WTC11 (cell line): Measurements from ENCODE around the gene WDHD1. TPM values are rescaled to one million over a fixed set of nuclear protein-coding genes. Genes with fewer than 3 reads are reported as not detected.
"Not testable (repeated sequence)": the region's sequence is repeated elsewhere in the genome, so short reads cannot be mapped to it uniquely, and the experiment has no call there.

Experiments
- ATAC-seq: fragments of 200-7000 bp; cut with Tn5 transposase; 2 replicates; pipeline ENCODE4 v1.10.0; 2021; ENCODE audit warnings: mild to moderate bottlenecking, moderate library complexity
- CTCF ChIA-PET: fragments of 300-600 bp; sonication (Branson Sonifier 250); formaldehyde crosslinking; loops from one replicate; lab custom pipeline; 2021; ENCODE audit warnings: antibody characterized with exemption; lab: Charles Lee
- POLR2A ChIA-PET: fragments of 350-600 bp; sonication (Branson Sonifier 250); formaldehyde crosslinking; loops from one replicate; lab custom pipeline; 2021; ENCODE audit warnings: antibody characterized with exemption; lab: Charles Lee
- DNase-seq: peaks from one replicate; pipeline ENCODE4 v3.0.0; 2021; ENCODE audit warnings: low spot score
- H3K27ac Mint-ChIP-seq: 2 replicates; pipeline ENCODE4 v1.8.0; 2021; ENCODE audit warnings: mixed read lengths
- H3K27me3 Mint-ChIP-seq: 2 replicates; pipeline ENCODE4 v1.8.0; 2021; ENCODE audit warnings: low read depth, mild to moderate bottlenecking, moderate library complexity, mixed read lengths
- H3K36me3 Mint-ChIP-seq: 2 replicates; pipeline ENCODE4 v1.8.0; 2021; ENCODE audit warnings: mixed read lengths
- H3K4me1 Mint-ChIP-seq: 2 replicates; pipeline ENCODE4 v1.8.0; 2022; ENCODE audit warnings: mixed read lengths
- H3K4me3 Mint-ChIP-seq: 2 replicates; pipeline ENCODE4 v1.8.0; 2021; ENCODE audit warnings: mild to moderate bottlenecking, moderate library complexity, mixed read lengths
- H3K9me3 Mint-ChIP-seq: 2 replicates; pipeline ENCODE4 v1.8.0; 2021; ENCODE audit warnings: mixed read lengths
- CBFB ChIP-seq: sonication (generic); formaldehyde crosslinking; IDR thresholded peaks from 2 replicates; pipeline ENCODE4 v1.8.1; 2022; ENCODE audit warnings: mild to moderate bottlenecking, low read depth, missing genetic modification reagents
- CREM ChIP-seq: sonication (generic); formaldehyde crosslinking; IDR thresholded peaks from 2 replicates; pipeline ENCODE4 v1.8.1; 2022; ENCODE audit warnings: mild to moderate bottlenecking, missing genetic modification reagents, moderate library complexity
- FOXJ3 ChIP-seq: sonication (generic); formaldehyde crosslinking; IDR thresholded peaks from 2 replicates; pipeline ENCODE4 v1.9.0; 2021; ENCODE audit warnings: missing genetic modification reagents, mild to moderate bottlenecking, borderline replicate concordance
- FOXP1 ChIP-seq: sonication (generic); formaldehyde crosslinking; IDR thresholded peaks from 2 replicates; pipeline ENCODE4 v1.8.0; 2022; ENCODE audit warnings: missing genetic modification reagents, mild to moderate bottlenecking, moderate library complexity, borderline replicate concordance
- IRF2 ChIP-seq: sonication (generic); formaldehyde crosslinking; IDR thresholded peaks from 2 replicates; pipeline ENCODE4 v1.8.0; 2022; ENCODE audit warnings: low read depth, missing genetic modification reagents, borderline replicate concordance
- JUN ChIP-seq: sonication (generic); formaldehyde crosslinking; IDR thresholded peaks from 2 replicates; pipeline ENCODE4 v1.8.0; 2023; ENCODE audit warnings: mild to moderate bottlenecking, missing genetic modification reagents
- KAT7 ChIP-seq: sonication (generic); formaldehyde crosslinking; IDR thresholded peaks from 2 replicates; pipeline ENCODE4 v1.8.1; 2023; ENCODE audit warnings: missing genetic modification reagents, mild to moderate bottlenecking, borderline replicate concordance
- NR1H2 ChIP-seq: sonication (generic); formaldehyde crosslinking; IDR thresholded peaks from 2 replicates; pipeline ENCODE4 v1.9.0; 2021; ENCODE audit warnings: mild to moderate bottlenecking, moderate library complexity, missing genetic modification reagents
- NR3C1 ChIP-seq: sonication (generic); formaldehyde crosslinking; conservative IDR thresholded peaks from 2 replicates; pipeline ENCODE4 v1.8.1; 2023; ENCODE audit warnings: low read depth, mild to moderate bottlenecking, missing genetic modification reagents
- RELA ChIP-seq: sonication (generic); formaldehyde crosslinking; IDR thresholded peaks from 2 replicates; pipeline ENCODE4 v1.8.1; 2022; ENCODE audit warnings: missing genetic modification reagents, mild to moderate bottlenecking, borderline replicate concordance
- SOX15 ChIP-seq: fragments of 250-450 bp; sonication (Bioruptor Pico); IDR thresholded peaks from 2 replicates; pipeline ENCODE4 v1.9.0; 2021; ENCODE audit warnings: mild to moderate bottlenecking
- ZBTB21 ChIP-seq: sonication (generic); formaldehyde crosslinking; IDR thresholded peaks from 2 replicates; pipeline ENCODE4 v1.8.1; 2023; ENCODE audit warnings: mild to moderate bottlenecking, missing genetic modification reagents, borderline replicate concordance
- ZMAT4 ChIP-seq: fragments of 250-450 bp; sonication (Bioruptor Pico); IDR thresholded peaks from 2 replicates; pipeline ENCODE4 v1.9.0; 2021; ENCODE audit warnings: mild to moderate bottlenecking
- total RNA-seq: library from RNA; stranded (reverse); gene quantifications from 3 replicates; pipeline ENCODE4 v1.2.3, GENCODE V29; 2021
- TF ChIP-seq, protein P1 (sequence below): sonication (generic); formaldehyde crosslinking; IDR thresholded peaks from 2 replicates; pipeline ENCODE4 v1.8.1; 2022; ENCODE audit warnings: mild to moderate bottlenecking, missing genetic modification reagents, moderate library complexity, borderline replicate concordance
- TF ChIP-seq, protein P2 (sequence below): sonication (generic); formaldehyde crosslinking; IDR thresholded peaks from 2 replicates; pipeline ENCODE4 v1.8.1; 2023; ENCODE audit warnings: mild to moderate bottlenecking, missing genetic modification reagents
- TF ChIP-seq, protein P3 (sequence below): sonication (generic); formaldehyde crosslinking; IDR thresholded peaks from 2 replicates; pipeline ENCODE4 v1.8.0; 2023; ENCODE audit warnings: mild to moderate bottlenecking, missing genetic modification reagents
- TF ChIP-seq, protein P4 (sequence below): sonication (generic); formaldehyde crosslinking; conservative IDR thresholded peaks from 2 replicates; pipeline ENCODE4 v1.8.1; 2022; ENCODE audit warnings: mild to moderate bottlenecking, missing genetic modification reagents
- TF ChIP-seq, protein P5 (sequence below): sonication (generic); formaldehyde crosslinking; conservative IDR thresholded peaks from 2 replicates; pipeline ENCODE4 v1.8.1; 2023; ENCODE audit warnings: mild to moderate bottlenecking, low read depth, missing genetic modification reagents, moderate library complexity
- TF ChIP-seq, protein P6 (sequence below): fragments of 250-450 bp; sonication (Bioruptor Pico); IDR thresholded peaks from 2 replicates; pipeline ENCODE4 v2.1.2; 2022; ENCODE audit warnings: mild to moderate bottlenecking, moderate library complexity

The WDHD1 gene
- total RNA-seq, 1 experiment from 2014 or later, result 76.1 TPM

DNA sequence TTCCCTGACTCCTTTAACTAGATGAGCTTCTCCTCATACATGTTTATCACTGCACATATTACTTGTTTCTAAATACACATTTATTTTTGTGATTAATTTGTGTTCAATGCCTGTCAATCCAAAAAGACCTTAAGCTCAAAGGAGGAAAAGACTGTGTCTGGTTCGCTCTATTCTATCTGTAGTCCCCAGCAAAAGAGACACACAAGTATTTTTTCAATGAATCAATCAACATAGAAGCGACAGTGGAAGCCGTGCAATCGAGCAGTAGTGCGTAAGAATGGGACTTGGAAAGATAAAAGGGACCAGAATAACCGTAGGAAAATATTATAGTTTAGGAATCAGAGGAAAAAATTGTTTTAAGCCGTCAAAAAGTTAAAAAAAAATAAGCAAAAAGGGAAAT, 951 bp downstream of the WDHD1 start (continued):
- no peak for TF ChIP-seq ZMAT4 (CRISPR knock-in tag)

GRCh38 chr14:55024365-55024764, 2.5 kb downstream of the WDHD1 start:
- CTCF ChIA-PET, result interaction anchor here (1.4 kb wide), 1 partner anchor 27 kb away, joined by 6 read pairs; no protein-coding TSS in a partner anchor
- not testable (repeated sequence) for H3K9me3 Mint-ChIP-seq, H3K27me3 Mint-ChIP-seq, ATAC-seq, DNase-seq
- H3K4me3 Mint-ChIP-seq, result peak overlapping the region; percentile 52
- POLR2A ChIA-PET, result interaction anchor here (0.7 kb wide), 1 partner anchor 23 kb away, joined by 3 read pairs; no protein-coding TSS in a partner anchor
- peaks cover 30% of the 10 kb centered on the region for H3K36me3 Mint-ChIP-seq
- peak overlapping the region; percentile 49 for H3K27ac Mint-ChIP-seq
- H3K4me1 Mint-ChIP-seq, result peaks cover 38% of the 10 kb centered on the region

- no peaks in the 10 kb centered on the region for H3K27me3 Mint-ChIP-seq
- H3K9me3 Mint-ChIP-seq, result no peaks in the 10 kb centered on the region
- no peak for ATAC-seq
- CTCF ChIA-PET, result no interaction called here
- DNase-seq, result no peak
- H3K27ac Mint-ChIP-seq, result no peak overlapping the region; the same call in 1 of the 2 replicates
- H3K4me1 Mint-ChIP-seq, result peaks cover 13% of the 10 kb centered on the region
- no peak overlapping the region for H3K4me3 Mint-ChIP-seq
- peaks cover 42% of the 10 kb centered on the region for H3K36me3 Mint-ChIP-seq
- TF ChIP-seq, protein P1, sequence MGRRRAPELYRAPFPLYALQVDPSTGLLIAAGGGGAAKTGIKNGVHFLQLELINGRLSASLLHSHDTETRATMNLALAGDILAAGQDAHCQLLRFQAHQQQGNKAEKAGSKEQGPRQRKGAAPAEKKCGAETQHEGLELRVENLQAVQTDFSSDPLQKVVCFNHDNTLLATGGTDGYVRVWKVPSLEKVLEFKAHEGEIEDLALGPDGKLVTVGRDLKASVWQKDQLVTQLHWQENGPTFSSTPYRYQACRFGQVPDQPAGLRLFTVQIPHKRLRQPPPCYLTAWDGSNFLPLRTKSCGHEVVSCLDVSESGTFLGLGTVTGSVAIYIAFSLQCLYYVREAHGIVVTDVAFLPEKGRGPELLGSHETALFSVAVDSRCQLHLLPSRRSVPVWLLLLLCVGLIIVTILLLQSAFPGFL (CRISPR knock-in tag), result no peak
- TF ChIP-seq ZMAT4 (CRISPR knock-in tag), result no peak
- TF ChIP-seq IRF2, result no peak
- TF ChIP-seq NR1H2, result no peak
- no peak for TF ChIP-seq FOXP1 (CRISPR knock-in tag)
- no peak for TF ChIP-seq KAT7 (CRISPR knock-in tag)
- TF ChIP-seq, protein P2, sequence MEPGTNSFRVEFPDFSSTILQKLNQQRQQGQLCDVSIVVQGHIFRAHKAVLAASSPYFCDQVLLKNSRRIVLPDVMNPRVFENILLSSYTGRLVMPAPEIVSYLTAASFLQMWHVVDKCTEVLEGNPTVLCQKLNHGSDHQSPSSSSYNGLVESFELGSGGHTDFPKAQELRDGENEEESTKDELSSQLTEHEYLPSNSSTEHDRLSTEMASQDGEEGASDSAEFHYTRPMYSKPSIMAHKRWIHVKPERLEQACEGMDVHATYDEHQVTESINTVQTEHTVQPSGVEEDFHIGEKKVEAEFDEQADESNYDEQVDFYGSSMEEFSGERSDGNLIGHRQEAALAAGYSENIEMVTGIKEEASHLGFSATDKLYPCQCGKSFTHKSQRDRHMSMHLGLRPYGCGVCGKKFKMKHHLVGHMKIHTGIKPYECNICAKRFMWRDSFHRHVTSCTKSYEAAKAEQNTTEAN (CRISPR knock-in tag), result no peak
- POLR2A ChIA-PET, result no interaction called here
These were observed 6.8 kb downstream of the WDHD1 start for GRCh38 chr14:55019968-55020554.

DNA sequence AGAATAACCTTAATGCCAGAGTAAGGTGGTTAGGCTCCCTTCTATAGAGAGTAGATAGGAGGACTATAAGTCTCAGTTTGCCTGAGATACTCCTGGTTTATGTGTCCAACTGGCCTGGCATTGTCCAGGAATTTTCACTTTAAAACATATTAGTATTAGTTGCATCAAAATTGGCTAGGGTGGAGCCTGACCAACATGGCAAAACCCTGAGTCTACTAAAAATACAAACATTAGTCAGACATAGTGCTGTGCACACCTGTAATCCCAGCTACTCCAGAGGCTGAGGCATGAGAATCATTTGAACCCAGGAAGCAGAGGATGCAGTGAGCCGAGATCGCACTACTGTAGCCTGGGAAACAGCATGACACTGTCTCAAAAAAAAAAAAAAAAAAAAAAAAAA, 11.9 kb downstream of the WDHD1 start:
- no peak for TF ChIP-seq FOXJ3 (CRISPR knock-in tag)
- no peak for TF ChIP-seq CREM (CRISPR knock-in tag)
- TF ChIP-seq, protein P3, sequence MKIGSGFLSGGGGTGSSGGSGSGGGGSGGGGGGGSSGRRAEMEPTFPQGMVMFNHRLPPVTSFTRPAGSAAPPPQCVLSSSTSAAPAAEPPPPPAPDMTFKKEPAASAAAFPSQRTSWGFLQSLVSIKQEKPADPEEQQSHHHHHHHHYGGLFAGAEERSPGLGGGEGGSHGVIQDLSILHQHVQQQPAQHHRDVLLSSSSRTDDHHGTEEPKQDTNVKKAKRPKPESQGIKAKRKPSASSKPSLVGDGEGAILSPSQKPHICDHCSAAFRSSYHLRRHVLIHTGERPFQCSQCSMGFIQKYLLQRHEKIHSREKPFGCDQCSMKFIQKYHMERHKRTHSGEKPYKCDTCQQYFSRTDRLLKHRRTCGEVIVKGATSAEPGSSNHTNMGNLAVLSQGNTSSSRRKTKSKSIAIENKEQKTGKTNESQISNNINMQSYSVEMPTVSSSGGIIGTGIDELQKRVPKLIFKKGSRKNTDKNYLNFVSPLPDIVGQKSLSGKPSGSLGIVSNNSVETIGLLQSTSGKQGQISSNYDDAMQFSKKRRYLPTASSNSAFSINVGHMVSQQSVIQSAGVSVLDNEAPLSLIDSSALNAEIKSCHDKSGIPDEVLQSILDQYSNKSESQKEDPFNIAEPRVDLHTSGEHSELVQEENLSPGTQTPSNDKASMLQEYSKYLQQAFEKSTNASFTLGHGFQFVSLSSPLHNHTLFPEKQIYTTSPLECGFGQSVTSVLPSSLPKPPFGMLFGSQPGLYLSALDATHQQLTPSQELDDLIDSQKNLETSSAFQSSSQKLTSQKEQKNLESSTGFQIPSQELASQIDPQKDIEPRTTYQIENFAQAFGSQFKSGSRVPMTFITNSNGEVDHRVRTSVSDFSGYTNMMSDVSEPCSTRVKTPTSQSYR, result no peak
- TF ChIP-seq, protein P4, sequence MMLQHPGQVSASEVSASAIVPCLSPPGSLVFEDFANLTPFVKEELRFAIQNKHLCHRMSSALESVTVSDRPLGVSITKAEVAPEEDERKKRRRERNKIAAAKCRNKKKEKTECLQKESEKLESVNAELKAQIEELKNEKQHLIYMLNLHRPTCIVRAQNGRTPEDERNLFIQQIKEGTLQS (CRISPR knock-in tag), result no peak
- TF ChIP-seq NR3C1 (CRISPR knock-in tag), result no peak
- no peak for TF ChIP-seq RELA (CRISPR knock-in tag)
- TF ChIP-seq SOX15 (CRISPR knock-in tag), result no peak
- TF ChIP-seq, protein P5, sequence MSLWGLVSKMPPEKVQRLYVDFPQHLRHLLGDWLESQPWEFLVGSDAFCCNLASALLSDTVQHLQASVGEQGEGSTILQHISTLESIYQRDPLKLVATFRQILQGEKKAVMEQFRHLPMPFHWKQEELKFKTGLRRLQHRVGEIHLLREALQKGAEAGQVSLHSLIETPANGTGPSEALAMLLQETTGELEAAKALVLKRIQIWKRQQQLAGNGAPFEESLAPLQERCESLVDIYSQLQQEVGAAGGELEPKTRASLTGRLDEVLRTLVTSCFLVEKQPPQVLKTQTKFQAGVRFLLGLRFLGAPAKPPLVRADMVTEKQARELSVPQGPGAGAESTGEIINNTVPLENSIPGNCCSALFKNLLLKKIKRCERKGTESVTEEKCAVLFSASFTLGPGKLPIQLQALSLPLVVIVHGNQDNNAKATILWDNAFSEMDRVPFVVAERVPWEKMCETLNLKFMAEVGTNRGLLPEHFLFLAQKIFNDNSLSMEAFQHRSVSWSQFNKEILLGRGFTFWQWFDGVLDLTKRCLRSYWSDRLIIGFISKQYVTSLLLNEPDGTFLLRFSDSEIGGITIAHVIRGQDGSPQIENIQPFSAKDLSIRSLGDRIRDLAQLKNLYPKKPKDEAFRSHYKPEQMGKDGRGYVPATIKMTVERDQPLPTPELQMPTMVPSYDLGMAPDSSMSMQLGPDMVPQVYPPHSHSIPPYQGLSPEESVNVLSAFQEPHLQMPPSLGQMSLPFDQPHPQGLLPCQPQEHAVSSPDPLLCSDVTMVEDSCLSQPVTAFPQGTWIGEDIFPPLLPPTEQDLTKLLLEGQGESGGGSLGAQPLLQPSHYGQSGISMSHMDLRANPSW, result no peak
- TF ChIP-seq ZBTB21 (CRISPR knock-in tag), result no peak
- TF ChIP-seq JUN (CRISPR knock-in tag), result no peak
- TF ChIP-seq, protein P6, sequence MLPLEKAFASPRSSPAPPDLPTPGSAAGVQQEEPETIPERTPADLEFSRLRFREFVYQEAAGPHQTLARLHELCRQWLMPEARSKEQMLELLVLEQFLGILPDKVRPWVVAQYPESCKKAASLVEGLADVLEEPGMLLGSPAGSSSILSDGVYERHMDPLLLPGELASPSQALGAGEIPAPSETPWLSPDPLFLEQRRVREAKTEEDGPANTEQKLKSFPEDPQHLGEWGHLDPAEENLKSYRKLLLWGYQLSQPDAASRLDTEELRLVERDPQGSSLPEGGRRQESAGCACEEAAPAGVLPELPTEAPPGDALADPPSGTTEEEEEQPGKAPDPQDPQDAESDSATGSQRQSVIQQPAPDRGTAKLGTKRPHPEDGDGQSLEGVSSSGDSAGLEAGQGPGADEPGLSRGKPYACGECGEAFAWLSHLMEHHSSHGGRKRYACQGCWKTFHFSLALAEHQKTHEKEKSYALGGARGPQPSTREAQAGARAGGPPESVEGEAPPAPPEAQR (CRISPR knock-in tag), result no peak
- no peak for TF ChIP-seq CBFB
- ChIA-PET POLR2A (interaction anchor here (0.7 kb wide), 1 partner anchor 31 kb away, joined by 9 read pairs; no protein-coding TSS in a partner anchor), CTCF (no interaction called here)
- Mint-ChIP-seq H3K27me3 (no peaks in the 10 kb centered on the region), H3K4me1 (no peaks in the 10 kb centered on the region), H3K36me3 (peaks cover 43% of the 10 kb centered on the region), H3K4me3 (no peak overlapping the region), H3K9me3 (no peaks in the 10 kb centered on the region), H3K27ac (no peak overlapping the region)
- DNase-seq (no peak), ATAC-seq (no peak)
